ENCODE results near the gene TBC1D22A. TPM values are rescaled to one million over a fixed set of nuclear protein-coding genes. Genes with fewer than 3 reads are reported as not detected.
A peak's percentile ranks its signal among the peaks of the same experiment; 100 is the strongest.

TBC1D22A gene
- total RNA-seq, 2 experiments from 2014 or later, result 47.2 to 49.1 TPM

GRCh38 chr22:47122441-47123000 is 360.1 kb downstream of the TBC1D22A start:
- Mint-ChIP-seq H3K4me3 (no peak overlapping the region), H3K27ac (no peak overlapping the region), H3K4me1 (peaks cover 2% of the 10 kb centered on the region), H3K36me3 (no peaks in the 10 kb centered on the region), H3K27me3 (no peaks in the 10 kb centered on the region), H3K9me3 (no peaks in the 10 kb centered on the region)
- no peak for ATAC-seq (ENCODE audit: low read depth)
- no peak for DNase-seq
- POLR2A ChIA-PET, result no interaction called here

GRCh38 chr22:47123006-47123826 is 360.8 kb downstream of the TBC1D22A start:
- no peak for ATAC-seq (ENCODE audit: low read depth)
- Mint-ChIP-seq H3K27ac (peak overlapping the region; percentile 2), H3K4me3 (no peak overlapping the region), H3K9me3 (no peaks in the 10 kb centered on the region), H3K36me3 (no peaks in the 10 kb centered on the region), H3K27me3 (no peaks in the 10 kb centered on the region), H3K4me1 (peaks cover 2% of the 10 kb centered on the region)
- POLR2A ChIA-PET, result no interaction called here
- DNase-seq, result no peak

- Mint-ChIP-seq H3K4me1 (peaks cover 2% of the 10 kb centered on the region), H3K36me3 (no peaks in the 10 kb centered on the region), H3K4me3 (no peak overlapping the region), H3K9me3 (no peaks in the 10 kb centered on the region), H3K27me3 (no peaks in the 10 kb centered on the region), H3K27ac (peak overlapping the region; percentile 2)
- ATAC-seq (ENCODE audit: low read depth) (no peak), DNase-seq (no peak)
- POLR2A ChIA-PET, result no interaction called here
These were observed 361.5 kb downstream of the TBC1D22A start for GRCh38 chr22:47123827-47124442.

GRCh38 chr22:47124451-47124881 is 362.0 kb downstream of the TBC1D22A start:
- H3K4me1 Mint-ChIP-seq, result peaks cover 2% of the 10 kb centered on the region
- no peak overlapping the region for H3K27ac Mint-ChIP-seq
- no peaks in the 10 kb centered on the region for H3K27me3 Mint-ChIP-seq
- no peak overlapping the region for H3K4me3 Mint-ChIP-seq
- POLR2A ChIA-PET, result no interaction called here
- no peaks in the 10 kb centered on the region for H3K36me3 Mint-ChIP-seq
- ATAC-seq (ENCODE audit: low read depth) (no peak), DNase-seq (no peak)
- H3K9me3 Mint-ChIP-seq, result no peaks in the 10 kb centered on the region

GRCh38 chr22:47124961-47125360 is 362.5 kb downstream of the TBC1D22A start:
- Mint-ChIP-seq H3K27ac (no peak overlapping the region), H3K9me3 (no peaks in the 10 kb centered on the region), H3K4me1 (peaks cover 4% of the 10 kb centered on the region), H3K36me3 (no peaks in the 10 kb centered on the region), H3K4me3 (no peak overlapping the region), H3K27me3 (no peaks in the 10 kb centered on the region)
- DNase-seq (no peak), ATAC-seq (ENCODE audit: low read depth) (no peak)
- POLR2A ChIA-PET, result no interaction called here

GRCh38 chr22:47125603-47126002 is 363.2 kb downstream of the TBC1D22A start:
- DNase-seq (no peak), ATAC-seq (ENCODE audit: low read depth) (no peak)
- Mint-ChIP-seq H3K4me3 (no peak overlapping the region), H3K27ac (peak overlapping the region; percentile 23), H3K9me3 (no peaks in the 10 kb centered on the region), H3K36me3 (no peaks in the 10 kb centered on the region), H3K4me1 (peaks cover 7% of the 10 kb centered on the region), H3K27me3 (no peaks in the 10 kb centered on the region)
- POLR2A ChIA-PET, result no interaction called here

- POLR2A ChIA-PET, result no interaction called here
- Mint-ChIP-seq H3K27me3 (no peaks in the 10 kb centered on the region), H3K4me1 (peaks cover 7% of the 10 kb centered on the region), H3K9me3 (no peaks in the 10 kb centered on the region), H3K36me3 (no peaks in the 10 kb centered on the region), H3K4me3 (no peak overlapping the region), H3K27ac (no peak overlapping the region)
- no peak for DNase-seq
- no peak for ATAC-seq (ENCODE audit: low read depth)
These were observed 363.9 kb downstream of the TBC1D22A start for GRCh38 chr22:47126344-47126811.

GRCh38 chr22:47127441-47127871 is 365.0 kb downstream of the TBC1D22A start:
- Mint-ChIP-seq H3K27me3 (no peaks in the 10 kb centered on the region), H3K27ac (no peak overlapping the region), H3K9me3 (no peaks in the 10 kb centered on the region), H3K4me3 (no peak overlapping the region), H3K4me1 (peaks cover 7% of the 10 kb centered on the region), H3K36me3 (no peaks in the 10 kb centered on the region)
- ATAC-seq (ENCODE audit: low read depth) (no peak), DNase-seq (peak; percentile 16)
- POLR2A ChIA-PET, result no interaction called here

GRCh38 chr22:47128216-47128615 is 365.8 kb downstream of the TBC1D22A start:
- ATAC-seq (ENCODE audit: low read depth), result no peak
- H3K4me3 Mint-ChIP-seq, result no peak overlapping the region
- H3K4me1 Mint-ChIP-seq, result peaks cover 7% of the 10 kb centered on the region
- POLR2A ChIA-PET, result no interaction called here
- no peaks in the 10 kb centered on the region for H3K9me3 Mint-ChIP-seq
- no peaks in the 10 kb centered on the region for H3K27me3 Mint-ChIP-seq
- DNase-seq, result peak; percentile 6
- H3K36me3 Mint-ChIP-seq, result no peaks in the 10 kb centered on the region
- H3K27ac Mint-ChIP-seq, result no peak overlapping the region

GRCh38 chr22:47128622-47129215 is 366.3 kb downstream of the TBC1D22A start:
- Mint-ChIP-seq H3K9me3 (no peaks in the 10 kb centered on the region), H3K4me3 (no peak overlapping the region), H3K36me3 (no peaks in the 10 kb centered on the region), H3K27ac (no peak overlapping the region), H3K4me1 (peaks cover 7% of the 10 kb centered on the region), H3K27me3 (no peaks in the 10 kb centered on the region)
- POLR2A ChIA-PET, result no interaction called here
- DNase-seq (peak; percentile 17), ATAC-seq (ENCODE audit: low read depth) (no peak)

GRCh38 chr22:47129902-47130635 is 367.6 kb downstream of the TBC1D22A start:
- Mint-ChIP-seq H3K36me3 (no peaks in the 10 kb centered on the region), H3K4me3 (peak overlapping the region; percentile 20), H3K9me3 (no peaks in the 10 kb centered on the region), H3K27ac (peak overlapping the region; percentile 42), H3K4me1 (peaks cover 6% of the 10 kb centered on the region), H3K27me3 (no peaks in the 10 kb centered on the region)
- DNase-seq (no peak), ATAC-seq (ENCODE audit: low read depth) (peak; percentile 42)
- POLR2A ChIA-PET, result no interaction called here

- Mint-ChIP-seq H3K36me3 (no peaks in the 10 kb centered on the region), H3K9me3 (no peaks in the 10 kb centered on the region), H3K27ac (no peak overlapping the region), H3K27me3 (no peaks in the 10 kb centered on the region), H3K4me3 (no peak overlapping the region), H3K4me1 (peaks cover 6% of the 10 kb centered on the region)
- POLR2A ChIA-PET, result no interaction called here
- no peak for ATAC-seq (ENCODE audit: low read depth)
- DNase-seq, result no peak
These were observed 368.6 kb downstream of the TBC1D22A start for GRCh38 chr22:47130883-47131631.
